Endothelial cell (in vitro differentiated cells): ENCODE results near the gene TMPRSS3. TPM values are rescaled to one million over a fixed set of nuclear protein-coding genes. Genes with fewer than 3 reads are reported as not detected.

Experiments used
- DNase-seq: peaks from one replicate; pipeline ENCODE4 v3.0.0; 2021; ENCODE audit warnings: low spot score
- H3K27ac Mint-ChIP-seq: one replicate; pipeline ENCODE4 v1.8.0; 2021; ENCODE audit warnings: mixed read lengths, inconsistent platforms; ENCODE audit not compliant: unreplicated experiment
- H3K27me3 Mint-ChIP-seq: one replicate; pipeline ENCODE4 v1.8.0; 2021; ENCODE audit warnings: mild to moderate bottlenecking, moderate library complexity, mixed read lengths, inconsistent platforms; ENCODE audit not compliant: unreplicated experiment
- H3K36me3 Mint-ChIP-seq: one replicate; pipeline ENCODE4 v1.8.0; 2021; ENCODE audit warnings: mild to moderate bottlenecking, low read depth, mixed read lengths, inconsistent platforms; ENCODE audit not compliant: unreplicated experiment
- H3K4me1 Mint-ChIP-seq: one replicate; pipeline ENCODE4 v1.8.0; 2021; ENCODE audit warnings: mild to moderate bottlenecking, mixed read lengths, inconsistent platforms; ENCODE audit not compliant: unreplicated experiment
- H3K4me3 Mint-ChIP-seq: one replicate; pipeline ENCODE4 v1.8.0; 2021; ENCODE audit warnings: mild to moderate bottlenecking, mixed read lengths, inconsistent platforms; ENCODE audit not compliant: unreplicated experiment
- H3K9me3 Mint-ChIP-seq: one replicate; pipeline ENCODE4 v1.8.0; 2021; ENCODE audit warnings: mixed read lengths, inconsistent platforms; ENCODE audit not compliant: unreplicated experiment
- CTCF ChIP-seq: fragments of 200-600 bp; sonication (generic); IDR thresholded peaks from one replicate; pipeline ENCODE4 v1.5.0; 2021; ENCODE audit warnings: antibody characterized with exemption; ENCODE audit not compliant: unreplicated experiment
- total RNA-seq: library from RNA; stranded (reverse); fragmentation: NEBNext Ultra II Directional; extraction: Animal tissue kit (Norgen Biotek cat#: 25700); gene quantifications from one replicate; pipeline ENCODE4 v1.2.1, GENCODE V29; 2021; ENCODE audit not compliant: unreplicated experiment

TMPRSS3 gene
- total RNA-seq, 1 donor from 2014 or later, result not detected

GRCh38 chr21:42346866-42347600, 48.8 kb downstream of the TMPRSS3 start:
- Mint-ChIP-seq H3K4me3 (no peak overlapping the region), H3K27ac (no peak overlapping the region), H3K36me3 (no peaks in the 10 kb centered on the region), H3K9me3 (no peaks in the 10 kb centered on the region), H3K4me1 (no peaks in the 10 kb centered on the region), H3K27me3 (no peaks in the 10 kb centered on the region)
- no peak for TF ChIP-seq CTCF
- no peak for DNase-seq

GRCh38 chr21:42346441-42346840, 49.4 kb downstream of the TMPRSS3 start:
- no peak for DNase-seq
- Mint-ChIP-seq H3K4me3 (no peak overlapping the region), H3K9me3 (no peaks in the 10 kb centered on the region), H3K27ac (no peak overlapping the region), H3K36me3 (no peaks in the 10 kb centered on the region), H3K4me1 (no peaks in the 10 kb centered on the region), H3K27me3 (no peaks in the 10 kb centered on the region)
- no peak for TF ChIP-seq CTCF

GRCh38 chr21:42344631-42345030, 51.2 kb downstream of the TMPRSS3 start:
- Mint-ChIP-seq H3K9me3 (no peaks in the 10 kb centered on the region), H3K36me3 (no peaks in the 10 kb centered on the region), H3K27me3 (peaks cover 2% of the 10 kb centered on the region), H3K4me1 (no peaks in the 10 kb centered on the region), H3K27ac (no peak overlapping the region), H3K4me3 (no peak overlapping the region)
- no peak for DNase-seq
- no peak for TF ChIP-seq CTCF

GRCh38 chr21:42343963-42344510, 51.8 kb downstream of the TMPRSS3 start:
- no peak for DNase-seq
- no peaks in the 10 kb centered on the region for H3K4me1 Mint-ChIP-seq
- H3K9me3 Mint-ChIP-seq, result no peaks in the 10 kb centered on the region
- TF ChIP-seq CTCF, result no peak
- H3K27me3 Mint-ChIP-seq, result peaks cover 2% of the 10 kb centered on the region
- H3K36me3 Mint-ChIP-seq, result no peaks in the 10 kb centered on the region
- no peak overlapping the region for H3K4me3 Mint-ChIP-seq
- H3K27ac Mint-ChIP-seq, result no peak overlapping the region

GRCh38 chr21:42343556-42343955, 52.3 kb downstream of the TMPRSS3 start:
- Mint-ChIP-seq H3K27ac (no peak overlapping the region), H3K4me3 (no peak overlapping the region), H3K27me3 (peaks cover 4% of the 10 kb centered on the region), H3K36me3 (no peaks in the 10 kb centered on the region), H3K4me1 (no peaks in the 10 kb centered on the region), H3K9me3 (no peaks in the 10 kb centered on the region)
- no peak for DNase-seq
- no peak for TF ChIP-seq CTCF
